HepG2 (cell line): ENCODE data around the gene DTX2. TPM values are rescaled to one million over a fixed set of nuclear protein-coding genes. Genes with fewer than 3 reads are reported as not detected.
A peak's percentile ranks its signal among the peaks of the same experiment; 100 is the strongest.

Experiments
- ATM ChIP-seq: fragments of 450-650 bp; IDR thresholded peaks from 2 replicates; pipeline ENCODE4 v1.7.1; 2017; ENCODE audit warnings: mild to moderate bottlenecking, borderline replicate concordance
- FOXA1 ChIP-seq, 2 experiments: fragments of 450-650 bp in 1 of 2; sonication (generic) in 1 of 2; formaldehyde crosslinking in 1 of 2; IDR thresholded peaks; 2 replicates each; pipeline versions ENCODE4 v1.4.0 to v1.6.1; 2016 to 2020; ENCODE audit warnings: missing genetic modification reagents in 1 of 2
- HMG20A ChIP-seq: IDR thresholded peaks from 2 replicates; pipeline ENCODE4 v1.6.1; 2016; ENCODE audit warnings: borderline replicate concordance
- HNF4A ChIP-seq: sonication (generic); formaldehyde crosslinking; IDR thresholded peaks from 2 replicates; pipeline ENCODE4 v1.4.0; 2020; ENCODE audit warnings: missing genetic modification reagents
- KAT7 ChIP-seq: IDR thresholded peaks from 2 replicates; pipeline ENCODE4 v1.6.1; 2018; ENCODE audit warnings: borderline replicate concordance, missing compliant biosample characterization
- PRMT3 ChIP-seq: sonication (generic); formaldehyde crosslinking; IDR thresholded peaks from 2 replicates; pipeline ENCODE4 v1.8.1; 2022; ENCODE audit warnings: low read depth, mild to moderate bottlenecking, moderate library complexity, missing genetic modification reagents, borderline replicate concordance
- SMAD3 ChIP-seq: sonication (generic); formaldehyde crosslinking; IDR thresholded peaks from 2 replicates; pipeline ENCODE4 v1.4.0; 2020; ENCODE audit warnings: missing genetic modification reagents
- SMAD9 ChIP-seq: sonication (generic); formaldehyde crosslinking; IDR thresholded peaks from 2 replicates; pipeline ENCODE4 v1.5.1; 2020; ENCODE audit warnings: mild to moderate bottlenecking, missing genetic modification reagents
- SP5 ChIP-seq: IDR thresholded peaks from 2 replicates; pipeline ENCODE4 v1.6.1; 2016; ENCODE audit warnings: low read depth, borderline replicate concordance
- SSRP1 ChIP-seq: IDR thresholded peaks from 2 replicates; pipeline ENCODE4 v1.6.1; 2016; ENCODE audit warnings: control low read depth
- TBL1XR1 ChIP-seq: fragments of 150-350 bp; IDR thresholded peaks from 2 replicates; pipeline ENCODE4 v1.6.1; 2014; ENCODE audit warnings: borderline replicate concordance, low read length; ENCODE audit not compliant: partially characterized antibody
- ZFAT ChIP-seq: sonication (generic); formaldehyde crosslinking; conservative IDR thresholded peaks from 2 replicates; pipeline ENCODE4 v1.8.1; 2023; ENCODE audit warnings: missing genetic modification reagents, inconsistent platforms
- ZNF101 ChIP-seq: sonication (generic); formaldehyde crosslinking; IDR thresholded peaks from 2 replicates; pipeline ENCODE4 v1.4.0; 2020; ENCODE audit warnings: mild to moderate bottlenecking, low read depth, missing genetic modification reagents, borderline replicate concordance
- ZNF205 ChIP-seq: IDR thresholded peaks from 2 replicates; pipeline ENCODE4 v1.6.1; 2018; ENCODE audit warnings: missing biosample characterization, missing genetic modification reagents
- ZNF235 ChIP-seq: sonication (generic); formaldehyde crosslinking; IDR thresholded peaks from 2 replicates; pipeline ENCODE4 v1.8.1; 2023; ENCODE audit warnings: mild to moderate bottlenecking, missing genetic modification reagents, borderline replicate concordance
- ZNF570 ChIP-seq: sonication (generic); formaldehyde crosslinking; IDR thresholded peaks from 2 replicates; pipeline ENCODE4 v1.4.0; 2020; ENCODE audit warnings: mild to moderate bottlenecking, missing genetic modification reagents, borderline replicate concordance
- ZNF598 ChIP-seq: sonication (generic); formaldehyde crosslinking; IDR thresholded peaks from 2 replicates; pipeline ENCODE4 v1.5.1; 2020; ENCODE audit warnings: mild to moderate bottlenecking, missing genetic modification reagents, borderline replicate concordance
- ZNF607 ChIP-seq: sonication (generic); formaldehyde crosslinking; IDR thresholded peaks from 2 replicates; pipeline ENCODE4 v1.5.1; 2020; ENCODE audit warnings: missing genetic modification reagents, mild to moderate bottlenecking, borderline replicate concordance
- ZNF780A ChIP-seq: sonication (generic); formaldehyde crosslinking; IDR thresholded peaks from 2 replicates; pipeline ENCODE4 v1.8.0; 2022; ENCODE audit warnings: mild to moderate bottlenecking, missing genetic modification reagents, moderate library complexity
- ZNF781 ChIP-seq: sonication (generic); formaldehyde crosslinking; IDR thresholded peaks from 2 replicates; pipeline ENCODE4 v1.5.1; 2020; ENCODE audit warnings: borderline replicate concordance, mild to moderate bottlenecking, missing genetic modification reagents; ENCODE audit errors: not compliant biosample characterization
- ZSCAN29 ChIP-seq: sonication (generic); formaldehyde crosslinking; conservative IDR thresholded peaks from 2 replicates; pipeline ENCODE4 v1.4.0; 2020; ENCODE audit warnings: mild to moderate bottlenecking, missing genetic modification reagents
- ZSCAN31 ChIP-seq: sonication (generic); formaldehyde crosslinking; IDR thresholded peaks from 2 replicates; pipeline ENCODE4 v1.5.0; 2020; ENCODE audit warnings: low read depth, mild to moderate bottlenecking, missing genetic modification reagents
- polyA plus RNA-seq, 8 experiments: library from polyadenylated mRNA; depleted of rRNA in 3 of 8; stranded (reverse) in 7 of 8; unstranded in 1 of 8; fragments of >200 nt; fragmentation: Illumina TruSeq in 4 of 8; extraction: Trizol in 4 of 8; gene quantifications; 2 replicates each; pipeline versions ENCODE4 v1.2.1 to v1.2.3, GENCODE V29; 2011 to 2016; ENCODE audit warnings: low read depth in 4 of 8, missing spikeins in 1 of 8, mixed read lengths in 1 of 8; ENCODE audit not compliant: insufficient read depth in 1 of 8
- total RNA-seq, 5 experiments: library from RNA; depleted of rRNA; stranded (reverse); fragments of >200 nt; fragmentation: Illumina TruSeq; extraction: Trizol; gene quantifications; 2 replicates each; pipeline ENCODE4 v1.2.3, GENCODE V29; 2016; ENCODE audit warnings: low read depth in 1 of 5
- TF ChIP-seq, protein P1 (sequence below): sonication (generic); formaldehyde crosslinking; IDR thresholded peaks from 2 replicates; pipeline ENCODE4 v1.4.0; 2020; ENCODE audit warnings: mild to moderate bottlenecking, missing genetic modification reagents
- TF ChIP-seq, protein P2 (sequence below): sonication (generic); formaldehyde crosslinking; IDR thresholded peaks from 2 replicates; pipeline ENCODE4 v1.9.0; 2021; ENCODE audit warnings: missing genetic modification reagents, mild to moderate bottlenecking, borderline replicate concordance

The DTX2 gene
- total and polyA plus RNA-seq, 2 of the 13 experiments (the other 11 are each of a cell fraction or from before 2014, with no cell fraction given), result 5.5 to 6.2 TPM

DNA sequence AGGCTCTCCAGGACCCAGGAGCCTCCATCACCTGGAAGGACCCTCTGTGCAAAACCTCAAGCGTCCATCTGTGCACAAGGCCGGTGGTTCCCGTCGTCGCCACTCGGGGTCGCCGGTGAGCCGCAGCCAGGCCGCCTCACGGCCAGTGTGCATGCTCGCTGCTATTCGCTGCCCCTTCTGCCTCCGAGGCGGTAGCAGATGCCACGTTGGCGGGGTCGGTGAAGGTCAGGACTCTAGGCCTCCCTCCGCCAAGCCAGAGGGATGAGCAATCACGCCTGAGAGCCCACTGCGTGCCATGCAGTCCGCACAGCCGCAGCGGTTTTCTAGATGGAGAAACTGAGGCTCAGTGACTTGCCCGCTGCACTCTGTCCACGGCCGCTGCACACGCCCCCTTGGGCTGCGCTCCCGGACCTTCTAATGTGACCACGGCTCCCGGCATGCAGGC lies 54.5 kb downstream of the DTX2 start (continued):
- TF ChIP-seq ATM, result no peak
- TF ChIP-seq SP5, result peak; percentile 13; the same call in 1 of the 2 replicates
- no peak for TF ChIP-seq TBL1XR1
- TF ChIP-seq HMG20A (CRISPR knock-in tag), result no peak
- no peak for TF ChIP-seq SMAD3 (CRISPR knock-in tag)
- TF ChIP-seq ZNF781 (CRISPR knock-in tag), result no peak
- TF ChIP-seq PRMT3 (CRISPR knock-in tag), result no peak
- no peak for TF ChIP-seq HNF4A (CRISPR knock-in tag)
- TF ChIP-seq, protein P1, sequence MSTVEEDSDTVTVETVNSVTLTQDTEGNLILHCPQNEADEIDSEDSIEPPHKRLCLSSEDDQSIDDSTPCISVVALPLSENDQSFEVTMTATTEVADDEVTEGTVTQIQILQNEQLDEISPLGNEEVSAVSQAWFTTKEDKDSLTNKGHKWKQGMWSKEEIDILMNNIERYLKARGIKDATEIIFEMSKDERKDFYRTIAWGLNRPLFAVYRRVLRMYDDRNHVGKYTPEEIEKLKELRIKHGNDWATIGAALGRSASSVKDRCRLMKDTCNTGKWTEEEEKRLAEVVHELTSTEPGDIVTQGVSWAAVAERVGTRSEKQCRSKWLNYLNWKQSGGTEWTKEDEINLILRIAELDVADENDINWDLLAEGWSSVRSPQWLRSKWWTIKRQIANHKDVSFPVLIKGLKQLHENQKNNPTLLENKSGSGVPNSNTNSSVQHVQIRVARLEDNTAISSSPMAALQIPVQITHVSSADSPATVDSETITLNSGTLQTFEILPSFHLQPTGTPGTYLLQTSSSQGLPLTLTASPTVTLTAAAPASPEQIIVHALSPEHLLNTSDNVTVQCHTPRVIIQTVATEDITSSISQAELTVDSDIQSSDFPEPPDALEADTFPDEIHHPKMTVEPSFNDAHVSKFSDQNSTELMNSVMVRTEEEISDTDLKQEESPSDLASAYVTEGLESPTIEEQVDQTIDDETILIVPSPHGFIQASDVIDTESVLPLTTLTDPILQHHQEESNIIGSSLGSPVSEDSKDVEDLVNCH (CRISPR knock-in tag), result no peak
- TF ChIP-seq ZFAT (CRISPR knock-in tag), result no peak
- peak; percentile 18; the same call in 1 of the 2 replicates for TF ChIP-seq ZNF607 (CRISPR knock-in tag)
- TF ChIP-seq, protein P2, sequence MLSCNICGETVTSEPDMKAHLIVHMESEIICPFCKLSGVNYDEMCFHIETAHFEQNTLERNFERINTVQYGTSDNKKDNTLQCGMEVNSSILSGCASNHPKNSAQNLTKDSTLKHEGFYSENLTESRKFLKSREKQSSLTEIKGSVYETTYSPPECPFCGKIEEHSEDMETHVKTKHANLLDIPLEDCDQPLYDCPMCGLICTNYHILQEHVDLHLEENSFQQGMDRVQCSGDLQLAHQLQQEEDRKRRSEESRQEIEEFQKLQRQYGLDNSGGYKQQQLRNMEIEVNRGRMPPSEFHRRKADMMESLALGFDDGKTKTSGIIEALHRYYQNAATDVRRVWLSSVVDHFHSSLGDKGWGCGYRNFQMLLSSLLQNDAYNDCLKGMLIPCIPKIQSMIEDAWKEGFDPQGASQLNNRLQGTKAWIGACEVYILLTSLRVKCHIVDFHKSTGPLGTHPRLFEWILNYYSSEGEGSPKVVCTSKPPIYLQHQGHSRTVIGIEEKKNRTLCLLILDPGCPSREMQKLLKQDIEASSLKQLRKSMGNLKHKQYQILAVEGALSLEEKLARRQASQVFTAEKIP (CRISPR knock-in tag), result no peak
- TF ChIP-seq ZSCAN29 (CRISPR knock-in tag), result no peak
- no peak for TF ChIP-seq SSRP1
- TF ChIP-seq ZNF570 (CRISPR knock-in tag), result no peak
- TF ChIP-seq ZNF101, result no peak
- 0 out of 2 replicates have a peak, but pooled peaks have one; percentile 22 for TF ChIP-seq ZSCAN31 (CRISPR knock-in tag)
- TF ChIP-seq ZNF598, result peak; percentile 34; the same call in 1 of the 2 replicates
- no peak for TF ChIP-seq SMAD9 (CRISPR knock-in tag)
- TF ChIP-seq ZNF205, result no peak
- TF ChIP-seq FOXA1 (IDR thresholded peaks at IDR 0.05), result no peak
- TF ChIP-seq FOXA1 (CRISPR knock-in tag; IDR thresholded peaks at IDR 0.05), result peak; percentile 19; the same call in 1 of the 2 replicates
- TF ChIP-seq KAT7 (CRISPR knock-in tag), result no peak; the same call in 1 of the 2 replicates
- no peak; the same call in 1 of the 2 replicates for TF ChIP-seq ZNF235 (CRISPR knock-in tag)
- no peak for TF ChIP-seq ZNF780A (CRISPR knock-in tag)
